GM21390 (cell line): Measurements from ENCODE around the gene CCDC12.

Experiments
- ATAC-seq: cut with Tn5 transposase; IDR thresholded peaks from one replicate; pipeline ENCODE4 v1.9.1; 2021; ENCODE audit not compliant: unreplicated experiment

The CCDC12 gene

DNA sequence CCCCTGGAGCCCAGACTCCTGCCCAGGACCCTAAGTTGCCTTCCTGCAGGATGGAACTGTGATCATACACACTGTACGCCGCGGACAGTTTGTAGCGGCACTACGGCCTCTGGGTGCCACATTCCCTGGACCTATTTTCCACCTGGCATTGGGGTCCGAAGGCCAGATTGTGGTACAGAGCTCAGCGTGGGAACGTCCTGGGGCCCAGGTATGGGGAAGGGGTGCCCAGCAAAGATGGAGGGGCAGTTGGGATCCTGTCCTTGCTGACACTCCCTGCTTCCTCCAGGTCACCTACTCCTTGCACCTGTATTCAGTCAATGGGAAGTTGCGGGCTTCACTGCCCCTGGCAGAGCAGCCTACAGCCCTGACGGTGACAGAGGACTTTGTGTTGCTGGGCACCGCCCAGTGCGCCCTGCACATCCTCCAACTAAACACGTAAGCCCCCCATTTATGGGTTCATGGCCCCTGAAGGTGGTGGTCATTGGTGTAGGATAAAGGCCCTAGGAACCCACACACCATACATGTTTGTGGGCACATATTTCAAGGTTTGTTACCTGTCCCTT, 31.8 kb upstream of the CCDC12 start:
- no peak for ATAC-seq

DNA sequence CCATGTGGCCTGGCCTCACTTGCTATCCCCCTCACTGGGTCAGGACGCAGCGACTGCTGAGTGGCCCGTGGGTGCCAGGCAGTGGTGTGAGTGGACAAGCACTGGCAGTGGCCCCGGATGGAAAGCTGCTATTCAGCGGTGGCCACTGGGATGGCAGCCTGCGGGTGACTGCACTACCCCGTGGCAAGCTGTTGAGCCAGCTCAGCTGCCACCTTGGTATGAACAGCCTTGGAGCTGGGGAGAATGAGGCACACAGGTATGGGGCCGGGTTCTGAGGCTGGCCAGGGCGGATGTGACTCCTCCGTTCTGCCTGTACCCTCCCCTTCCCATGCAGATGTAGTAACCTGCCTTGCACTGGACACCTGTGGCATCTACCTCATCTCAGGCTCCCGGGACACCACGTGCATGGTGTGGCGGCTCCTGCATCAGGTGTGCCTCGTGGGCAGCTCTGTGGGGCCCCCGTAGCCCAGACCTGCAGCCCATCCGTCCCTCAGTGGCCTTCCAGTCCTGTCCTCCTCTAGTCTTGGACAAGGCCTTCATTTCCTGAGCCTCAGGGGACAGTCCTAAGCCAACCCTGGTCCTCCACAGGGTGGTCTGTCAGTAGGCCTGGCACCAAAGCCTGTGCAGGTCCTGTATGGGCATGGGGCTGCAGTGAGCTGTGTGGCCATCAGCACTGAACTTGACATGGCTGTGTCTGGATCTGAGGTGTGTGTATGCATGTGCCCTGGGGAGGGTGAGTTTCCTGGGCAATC, 31.1 kb upstream of the CCDC12 start:
- no peak for ATAC-seq

DNA sequence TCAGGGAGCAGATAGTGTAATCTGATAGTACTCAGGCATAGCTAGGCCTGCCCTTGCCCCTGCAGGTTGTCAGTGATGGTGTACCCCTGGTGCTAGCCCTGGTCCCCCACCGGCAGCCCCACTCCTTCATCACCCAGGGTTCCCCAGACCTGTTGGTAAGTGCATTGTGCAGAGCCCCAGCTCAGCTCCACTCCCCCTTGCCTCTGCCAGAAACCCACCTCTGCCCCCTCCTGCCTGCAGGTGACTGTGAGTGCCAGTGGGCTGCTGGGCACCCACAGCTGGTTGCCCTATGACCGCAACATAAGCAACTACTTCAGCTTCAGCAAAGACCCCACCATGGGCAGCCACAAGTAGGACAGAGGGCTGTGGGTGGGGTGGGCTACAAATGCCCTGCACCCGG, 30.5 kb upstream of the CCDC12 start:
- ATAC-seq = no peak

DNA sequence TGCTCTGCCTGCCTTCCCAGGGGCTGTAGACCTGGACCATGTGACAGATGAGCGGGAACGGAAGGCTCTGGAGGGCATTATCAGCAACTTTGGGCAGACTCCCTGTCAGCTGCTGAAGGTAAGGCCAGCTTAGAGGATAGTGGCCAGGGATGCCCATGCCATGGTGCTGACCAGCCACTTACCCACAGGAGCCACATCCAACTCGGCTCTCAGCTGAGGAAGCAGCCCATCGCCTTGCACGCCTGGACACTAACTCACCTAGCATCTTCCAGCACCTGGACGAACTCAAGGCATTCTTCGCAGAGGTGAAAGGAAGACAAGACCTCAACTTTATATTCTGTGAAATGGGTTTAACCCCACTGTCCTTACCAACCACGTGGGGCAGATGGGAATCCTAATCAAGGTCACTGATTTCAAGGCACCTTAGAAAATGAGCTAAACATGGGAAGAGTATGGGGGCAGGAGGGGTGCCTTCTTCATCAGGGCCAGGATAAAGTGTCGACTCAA, 29.7 kb upstream of the CCDC12 start:
- no peak for ATAC-seq

DNA sequence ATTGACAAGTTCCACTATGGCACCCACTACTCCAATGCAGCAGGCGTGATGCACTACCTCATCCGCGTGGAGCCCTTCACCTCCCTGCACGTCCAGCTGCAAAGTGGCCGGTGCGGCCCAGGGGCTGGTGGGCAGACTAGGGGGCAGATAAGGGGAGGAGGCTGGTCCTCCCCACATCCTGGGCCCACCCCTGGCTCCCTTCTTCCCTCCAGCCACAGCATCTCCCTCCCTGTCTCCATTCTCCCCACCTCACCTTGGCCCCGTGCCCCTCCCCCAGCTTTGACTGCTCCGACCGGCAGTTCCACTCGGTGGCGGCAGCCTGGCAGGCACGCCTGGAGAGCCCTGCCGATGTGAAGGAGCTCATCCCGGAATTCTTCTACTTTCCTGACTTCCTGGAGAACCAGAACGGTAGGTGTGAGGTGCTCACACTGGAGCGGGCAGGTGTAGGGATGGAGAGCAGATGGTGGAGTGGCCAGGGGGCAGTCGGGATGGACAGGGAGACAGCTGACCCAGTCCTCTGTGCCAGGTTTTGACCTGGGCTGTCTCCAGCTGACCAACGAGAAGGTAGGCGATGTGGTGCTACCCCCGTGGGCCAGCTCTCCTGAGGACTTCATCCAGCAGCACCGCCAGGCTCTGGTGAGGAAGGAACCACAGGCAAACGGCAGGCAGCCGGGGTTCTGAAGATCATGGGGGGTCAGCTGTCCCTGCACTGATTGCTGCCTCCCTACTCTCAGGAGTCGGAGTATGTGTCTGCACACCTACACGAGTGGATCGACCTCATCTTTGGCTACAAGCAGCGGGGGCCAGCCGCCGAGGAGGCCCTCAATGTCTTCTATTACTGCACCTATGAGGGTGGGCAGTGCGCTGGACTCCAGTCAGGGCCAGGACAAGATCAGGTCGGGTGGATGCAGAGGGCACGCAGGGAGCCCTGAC, 28.9 kb upstream of the CCDC12 start:
- no peak for ATAC-seq

DNA sequence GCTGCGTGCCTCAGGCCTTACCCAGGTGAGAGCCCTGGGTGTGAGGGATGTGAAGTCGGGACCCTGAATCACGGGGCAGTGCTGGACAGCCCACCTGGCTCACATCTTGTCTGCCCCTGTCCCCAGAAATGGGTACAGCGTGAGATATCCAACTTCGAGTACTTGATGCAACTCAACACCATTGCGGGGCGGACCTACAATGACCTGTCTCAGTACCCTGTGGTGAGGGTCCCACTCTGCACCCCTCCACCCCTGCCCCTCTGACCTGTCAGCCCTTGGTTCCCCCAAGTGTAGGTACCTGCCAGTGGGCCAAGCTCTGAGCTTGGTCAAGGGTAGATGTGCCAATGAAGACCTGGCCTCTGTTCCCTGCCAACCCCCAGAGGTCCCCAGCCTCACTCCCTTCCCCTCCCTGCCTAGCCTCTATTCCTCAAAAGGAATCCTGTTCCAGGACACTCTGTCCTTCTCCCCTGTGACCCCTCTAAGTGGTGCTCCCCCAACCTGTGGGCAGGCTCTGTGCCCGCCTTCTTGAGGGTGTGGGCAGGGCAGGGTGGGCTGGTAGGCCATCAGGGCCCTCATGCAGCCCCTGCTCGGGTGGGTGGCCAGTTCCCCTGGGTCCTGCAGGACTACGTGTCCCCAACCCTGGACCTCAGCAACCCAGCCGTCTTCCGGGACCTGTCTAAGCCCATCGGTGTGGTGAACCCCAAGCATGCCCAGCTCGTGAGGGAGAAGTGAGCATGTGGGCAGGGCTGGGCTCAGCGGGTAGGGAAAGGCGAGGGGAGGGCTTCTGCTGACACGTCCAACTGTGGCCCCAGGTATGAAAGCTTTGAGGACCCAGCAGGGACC, 28.0 kb upstream of the CCDC12 start:
- no peak for ATAC-seq

DNA sequence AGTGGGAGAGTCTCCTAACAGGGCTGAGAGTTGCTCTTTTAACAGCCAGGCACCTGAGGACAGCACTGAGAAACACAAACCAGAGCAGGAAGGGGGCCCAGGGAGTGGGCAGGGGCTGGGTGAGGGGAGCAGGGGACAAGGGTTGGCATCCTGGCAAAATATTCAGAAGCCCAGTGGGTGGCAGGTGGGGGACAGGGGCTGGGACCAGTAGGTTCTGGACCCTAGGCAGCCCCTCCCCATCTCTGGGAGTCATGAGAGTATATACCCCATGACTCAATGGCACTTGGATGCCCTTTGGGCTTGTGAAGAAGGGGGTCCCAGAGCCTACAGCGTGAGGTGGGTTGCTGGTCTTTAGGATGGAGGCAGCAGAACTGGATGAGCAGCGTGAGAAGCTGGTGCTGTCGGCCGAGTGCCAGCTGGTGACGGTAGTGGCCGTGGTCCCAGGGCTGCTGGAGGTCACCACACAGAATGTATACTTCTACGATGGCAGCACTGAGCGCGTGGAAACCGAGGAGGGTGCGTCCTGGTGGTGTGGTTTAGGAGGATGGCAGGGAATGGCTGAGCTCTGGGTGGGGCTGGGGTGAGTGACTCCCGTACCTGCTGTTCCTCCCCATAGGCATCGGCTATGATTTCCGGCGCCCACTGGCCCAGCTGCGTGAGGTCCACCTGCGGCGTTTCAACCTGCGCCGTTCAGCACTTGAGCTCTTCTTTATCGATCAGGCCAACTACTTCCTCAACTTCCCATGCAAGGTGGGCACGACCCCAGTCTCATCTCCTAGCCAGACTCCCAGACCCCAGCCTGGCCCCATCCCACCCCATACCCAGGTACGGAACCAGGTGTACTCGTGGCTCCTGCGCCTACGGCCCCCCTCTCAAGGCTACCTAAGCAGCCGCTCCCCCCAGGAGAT, 27.2 kb upstream of the CCDC12 start:
- no peak for ATAC-seq

DNA sequence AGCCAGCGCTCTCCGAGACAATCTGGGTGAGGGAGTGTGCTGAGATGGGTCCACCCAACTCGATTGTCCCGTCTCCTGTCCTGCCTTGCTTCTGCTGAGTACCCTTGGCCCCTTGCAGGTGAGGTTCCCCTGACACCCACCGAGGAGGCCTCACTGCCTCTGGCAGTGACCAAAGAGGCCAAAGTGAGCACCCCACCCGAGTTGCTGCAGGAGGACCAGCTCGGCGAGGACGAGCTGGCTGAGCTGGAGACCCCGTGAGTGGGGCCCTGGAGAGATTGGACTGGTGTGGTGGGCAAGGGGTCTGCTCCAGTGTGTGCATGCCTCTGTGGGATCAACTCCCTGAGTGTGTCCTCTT, 26.5 kb upstream of the CCDC12 start:
- ATAC-seq = no peak

DNA sequence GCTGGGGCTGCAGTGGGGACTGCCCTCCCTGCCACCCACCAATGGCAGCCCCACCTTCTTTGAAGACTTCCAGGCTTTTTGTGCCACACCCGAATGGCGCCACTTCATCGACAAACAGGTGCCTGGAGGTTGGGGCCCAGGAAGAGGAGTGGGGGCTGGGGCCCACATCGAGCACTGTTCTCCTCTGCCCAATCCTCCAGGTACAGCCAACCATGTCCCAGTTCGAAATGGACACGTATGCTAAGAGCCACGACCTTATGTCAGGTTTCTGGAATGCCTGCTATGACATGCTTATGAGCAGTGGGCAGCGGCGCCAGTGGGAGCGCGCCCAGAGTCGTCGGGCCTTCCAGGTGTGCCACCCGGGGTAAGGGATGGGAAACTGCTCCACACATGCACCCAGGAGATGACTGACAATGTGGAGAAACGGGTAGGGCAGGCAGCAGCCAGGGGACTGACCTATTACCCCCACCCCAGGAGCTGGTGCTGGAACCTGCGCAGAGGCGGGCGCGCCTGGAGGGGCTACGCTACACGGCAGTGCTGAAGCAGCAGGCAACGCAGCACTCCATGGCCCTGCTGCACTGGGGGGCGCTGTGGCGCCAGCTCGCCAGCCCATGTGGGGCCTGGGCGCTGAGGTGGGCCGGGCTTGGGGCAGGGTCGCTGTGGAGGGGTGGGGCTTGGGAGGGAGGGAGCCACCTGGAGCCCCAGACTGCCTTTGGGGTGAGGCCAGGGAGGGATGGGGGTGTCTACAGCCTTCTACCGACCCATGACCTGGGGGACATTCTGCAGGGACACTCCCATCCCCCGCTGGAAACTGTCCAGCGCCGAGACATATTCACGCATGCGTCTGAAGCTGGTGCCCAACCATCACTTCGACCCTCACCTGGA, 25.9 kb upstream of the CCDC12 start:
- ATAC-seq = no peak

DNA sequence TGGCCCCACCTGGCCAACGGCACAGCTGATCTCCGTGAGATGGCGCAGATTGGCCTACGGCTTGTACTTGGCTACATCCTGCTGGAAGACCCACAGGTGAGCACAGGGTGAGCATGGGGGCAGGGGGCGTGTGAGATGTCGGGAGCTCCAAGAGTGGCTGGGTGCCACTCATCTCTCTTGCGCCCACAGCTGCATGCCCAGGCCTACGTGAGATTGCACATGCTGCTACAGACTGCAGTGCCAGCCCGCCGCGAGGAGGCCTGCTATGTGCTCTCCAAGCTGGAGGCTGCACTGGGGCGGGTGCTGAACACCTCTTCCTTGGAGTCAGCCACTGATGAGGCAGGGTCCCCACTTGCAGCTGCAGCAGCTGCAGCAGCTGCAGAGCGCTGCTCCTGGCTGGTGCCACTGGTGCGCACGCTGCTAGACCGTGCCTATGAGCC, 25.2 kb upstream of the CCDC12 start:
- ATAC-seq = no peak

DNA sequence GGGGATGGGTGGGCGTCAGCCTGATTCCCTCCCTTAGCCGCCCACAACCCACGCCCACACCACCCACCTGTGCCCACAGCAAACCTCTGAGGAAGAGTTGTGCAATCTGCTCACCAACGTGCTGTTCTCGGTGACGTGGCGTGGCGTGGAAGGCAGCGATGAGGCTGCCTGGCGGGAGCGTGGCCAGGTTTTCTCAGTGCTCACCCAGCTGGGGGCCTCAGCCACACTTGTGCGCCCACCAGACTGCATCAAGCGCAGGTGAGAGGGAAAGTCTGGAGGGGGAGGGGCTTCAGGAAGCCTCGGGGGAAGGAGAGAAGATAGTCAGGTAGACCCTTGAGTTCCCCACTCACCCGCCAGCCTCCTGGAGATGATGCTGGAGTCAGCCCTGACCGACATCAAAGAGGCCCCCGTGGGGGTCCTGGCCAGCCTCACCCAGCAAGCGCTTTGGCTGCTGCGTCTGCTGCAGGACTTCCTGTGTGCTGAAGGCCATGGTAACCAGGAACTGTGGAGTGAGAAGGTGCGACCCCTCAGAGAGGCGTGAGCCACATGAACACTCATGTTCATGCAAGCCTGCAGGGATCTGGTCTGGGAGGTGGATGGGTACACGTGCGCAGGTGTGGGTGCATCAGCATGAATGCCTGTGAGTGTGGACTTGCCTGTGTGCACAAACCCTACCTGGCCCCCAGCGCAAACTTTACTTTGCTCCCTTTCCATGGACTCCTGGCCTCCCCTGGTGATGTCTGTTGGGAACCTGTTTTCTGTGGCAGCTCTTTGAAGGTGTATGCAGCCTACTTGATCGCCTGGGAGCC, 24.6 kb upstream of the CCDC12 start:
- no peak for ATAC-seq

DNA sequence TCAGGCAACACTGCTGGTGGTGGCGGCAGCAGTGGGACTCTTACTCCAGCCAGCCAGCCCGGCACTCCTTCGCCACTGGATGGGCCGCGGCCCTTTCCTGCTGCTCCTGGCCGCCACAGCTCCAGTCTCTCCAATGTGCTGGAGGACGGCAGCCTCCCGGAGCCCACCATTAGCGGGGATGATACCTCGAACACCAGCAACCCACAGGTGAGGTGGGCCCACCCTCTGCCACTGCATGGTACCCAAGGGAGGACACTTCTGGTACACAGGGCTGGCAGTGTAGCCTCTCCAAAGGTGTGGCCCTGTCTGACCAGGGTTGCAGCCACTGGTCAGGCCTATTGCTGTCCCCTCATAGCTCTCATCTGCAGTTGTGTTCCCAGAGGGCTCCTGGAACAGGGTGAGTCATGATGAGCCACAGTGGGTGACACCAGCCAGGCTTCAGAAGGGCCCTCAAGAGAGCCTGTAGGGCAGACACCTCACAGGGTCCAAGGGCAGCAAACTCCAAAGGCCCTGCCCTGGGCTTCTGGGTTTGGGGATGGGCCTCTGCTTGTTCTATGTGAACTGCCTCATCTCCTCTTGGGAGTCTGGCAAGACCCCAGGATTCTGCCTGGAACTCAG, 23.8 kb upstream of the CCDC12 start:
- no peak for ATAC-seq

DNA sequence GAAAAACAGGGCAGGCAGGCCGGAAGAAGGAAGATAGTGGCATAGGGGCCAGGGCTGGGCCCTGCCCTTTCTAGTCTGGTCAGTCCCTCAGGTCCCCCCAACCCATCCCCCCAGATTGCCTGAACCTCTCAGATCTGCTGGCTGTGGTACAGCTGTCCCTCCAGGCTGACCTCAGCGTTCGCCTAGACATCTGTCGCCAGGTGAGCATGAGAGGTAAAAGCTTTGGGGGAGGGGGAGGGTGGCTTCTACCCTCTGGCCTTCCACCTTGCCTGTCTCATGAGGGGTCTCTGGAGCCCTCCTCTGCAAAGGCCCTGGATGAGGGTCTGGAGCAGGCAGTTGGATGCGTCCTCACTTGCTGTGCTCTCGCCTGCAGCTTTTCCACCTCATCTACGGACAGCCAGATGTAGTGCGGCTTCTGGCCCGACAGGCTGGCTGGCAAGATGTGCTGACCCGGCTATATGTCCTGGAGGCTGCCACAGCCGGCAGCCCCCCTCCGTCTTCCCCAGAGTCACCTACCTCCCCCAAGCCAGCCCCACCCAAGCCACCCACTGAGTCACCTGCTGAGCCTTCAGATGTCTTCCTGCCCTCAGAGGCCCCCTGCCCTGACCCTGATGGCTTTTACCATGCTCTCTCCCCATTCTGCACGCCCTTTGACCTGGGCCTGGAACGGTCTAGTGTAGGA, 23.1 kb upstream of the CCDC12 start:
- no peak for ATAC-seq

DNA sequence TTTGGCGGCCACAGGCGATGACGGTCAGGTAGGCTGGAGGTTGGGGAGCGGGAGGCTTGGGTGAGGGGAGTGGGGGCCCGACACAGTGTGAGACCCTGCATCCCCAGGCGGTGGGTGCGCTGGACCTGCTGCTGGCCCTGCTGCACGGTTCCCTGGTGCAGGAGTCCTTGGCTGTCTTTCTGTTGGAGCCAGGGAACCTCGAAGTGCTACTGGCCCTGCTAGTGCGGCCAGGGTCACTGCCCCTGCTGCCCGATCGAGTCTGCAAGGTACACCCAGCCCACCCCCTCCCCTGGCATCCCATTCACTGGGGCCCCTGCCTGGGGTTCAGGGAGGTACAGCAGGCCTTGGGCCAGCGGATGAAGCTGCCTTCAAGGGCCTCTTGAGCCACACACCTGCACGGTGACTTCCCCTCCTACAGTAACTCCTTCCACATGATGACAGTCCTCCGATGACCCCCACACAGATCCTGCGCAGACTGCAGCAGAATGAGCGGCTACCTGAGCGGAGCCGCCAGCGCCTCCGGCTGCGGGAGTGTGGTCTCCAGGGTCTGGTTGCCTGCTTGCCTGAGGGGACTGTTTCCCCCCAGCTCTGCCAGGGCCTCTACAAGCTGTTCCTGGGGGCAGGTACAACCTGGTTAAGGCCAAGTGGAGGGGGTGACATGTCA, 22.4 kb upstream of the CCDC12 start:
- ATAC-seq = no peak

DNA sequence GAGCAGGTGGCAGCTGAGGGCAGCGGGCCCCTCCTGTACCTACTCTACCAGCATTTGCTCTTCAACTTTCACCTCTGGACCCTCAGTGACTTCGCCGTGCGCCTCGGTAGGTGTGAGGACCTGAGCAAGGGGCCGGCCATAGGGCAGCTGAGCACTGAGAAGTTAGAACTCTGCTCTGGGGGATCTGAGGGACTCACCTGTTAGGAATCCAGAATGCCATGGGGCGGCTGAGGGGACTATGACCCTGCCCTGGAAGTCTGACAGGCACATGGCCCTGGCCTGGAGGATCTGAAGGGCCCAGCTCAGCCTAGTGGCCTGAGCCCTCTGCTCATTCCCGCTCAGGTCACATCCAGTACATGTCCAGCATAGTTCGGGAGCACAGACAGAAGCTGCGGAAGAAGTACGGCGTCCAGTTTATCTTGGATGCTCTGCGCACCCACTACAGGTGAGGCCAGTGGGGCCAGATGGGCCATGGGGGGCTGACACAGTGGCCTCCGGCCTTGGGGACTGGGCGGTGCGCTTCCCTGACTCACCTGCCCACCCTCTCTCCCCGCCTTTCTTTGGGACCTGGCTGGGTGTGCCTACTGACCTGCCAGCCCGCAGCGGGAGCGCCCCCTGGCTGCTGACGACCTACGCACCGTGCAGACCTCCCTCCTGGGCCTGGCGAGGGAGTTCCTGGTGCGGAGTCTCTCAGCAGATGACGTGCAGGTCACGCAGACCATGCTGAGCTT, 21.7 kb upstream of the CCDC12 start:
- no peak for ATAC-seq
